Gastrocnemius medialis (tissue), 4 donors: ENCODE measurements around the gene DAAM1. TPM values are rescaled to one million over a fixed set of nuclear protein-coding genes. Genes with fewer than 3 reads are reported as not detected.

Experiments used
- ATAC-seq, 2 donors: fragments of 150-250 bp; one replicate each; pipeline ENCODE4 v1.9.1; 2016
- DNase-seq, 2 donors: peaks; one replicate each; pipeline ENCODE4 v3.0.0-alpha.2; 2019
- H3K27ac ChIP-seq, 4 donors: fragments of 200-600 bp; sonication (generic); 1 replicate in 1 of 4; 2 replicates in 3 of 4; pipeline ENCODE4 v1.5.1; 2016 to 2018; ENCODE audit warnings: mild to moderate bottlenecking in 2 of 4, moderate library complexity in 1 of 4
- H3K27me3 ChIP-seq, 3 donors: fragments of 200-600 bp; sonication (generic) in 2 of 3; 1 replicate in 1 of 3; 2 replicates in 2 of 3; pipeline versions ENCODE4 v1.5.1 to v1.6.0; 2016 to 2019; ENCODE audit warnings: mild to moderate bottlenecking in 1 of 3, moderate library complexity in 1 of 3
- H3K36me3 ChIP-seq, 2 donors: fragments of 200-600 bp; sonication (generic) in 1 of 2; one replicate each; pipeline ENCODE4 v1.5.1; 2017 to 2018
- H3K4me1 ChIP-seq, 2 donors: fragments of 200-600 bp; sonication (generic) in 1 of 2; one replicate each; pipeline ENCODE4 v1.5.1; 2016 to 2017; ENCODE audit warnings: mild to moderate bottlenecking in 2 of 2
- H3K4me3 ChIP-seq, 4 donors: fragments of 200-600 bp; sonication (generic) in 3 of 4; 1 replicate in 1 of 4; 2 replicates in 3 of 4; pipeline ENCODE4 v1.5.1; 2016 to 2019; ENCODE audit warnings: mild to moderate bottlenecking in 2 of 4
- H3K9me3 ChIP-seq, 3 donors: fragments of 200-600 bp; sonication (generic) in 2 of 3; 1 replicate in 1 of 3; 2 replicates in 2 of 3; pipeline ENCODE4 v1.5.1; 2016 to 2019
- POLR2A ChIP-seq, 2 donors: fragments of 450-650 bp; IDR thresholded peaks; one replicate each; pipeline ENCODE4 v1.6.1; 2017; ENCODE audit warnings: antibody characterized with exemption in 2 of 2, mild to moderate bottlenecking in 2 of 2, moderate library complexity in 2 of 2
- in situ Hi-C, 4 donors: fragments of 200-750 bp; cut with MboI; loops; one replicate each; pipeline versions ENCODE4 v1.15.0 to v1.8.0; 2017; ENCODE audit warnings: low sequenced_read_pairs in 4 of 4
- intact Hi-C: fragments of 100-400 bp; cut with DNase I; formaldehyde crosslinking; loops from one replicate; pipeline ENCODE4 v1.15.1; 2023; ENCODE audit warnings: low total_unique reads
- total RNA-seq, 4 donors: library from RNA; depleted of rRNA; stranded (reverse); fragments of >200 nt; gene quantifications; one replicate each; pipeline versions ENCODE4 v1.1.0 to v1.2.3, GENCODE V29; 2016
- TF ChIP-seq, protein P1 (sequence below), 5 experiments: fragments of 450-650 bp in 3 of 5; fragments of 200-600 bp in 2 of 5; sonication (generic) in 2 of 5; IDR thresholded peaks in 4 of 5; conservative IDR thresholded peaks in 1 of 5; 1 replicate in 4 of 5; 2 replicates in 1 of 5; pipeline ENCODE4 v1.5.1; 2016 to 2019; ENCODE audit warnings: antibody characterized with exemption in 5 of 5, mild to moderate bottlenecking in 3 of 5, moderate library complexity in 3 of 5

Gene DAAM1
- total RNA-seq, 4 donors from 2014 or later: 4.4 to 13.9 (median 6.4) TPM

DNA sequence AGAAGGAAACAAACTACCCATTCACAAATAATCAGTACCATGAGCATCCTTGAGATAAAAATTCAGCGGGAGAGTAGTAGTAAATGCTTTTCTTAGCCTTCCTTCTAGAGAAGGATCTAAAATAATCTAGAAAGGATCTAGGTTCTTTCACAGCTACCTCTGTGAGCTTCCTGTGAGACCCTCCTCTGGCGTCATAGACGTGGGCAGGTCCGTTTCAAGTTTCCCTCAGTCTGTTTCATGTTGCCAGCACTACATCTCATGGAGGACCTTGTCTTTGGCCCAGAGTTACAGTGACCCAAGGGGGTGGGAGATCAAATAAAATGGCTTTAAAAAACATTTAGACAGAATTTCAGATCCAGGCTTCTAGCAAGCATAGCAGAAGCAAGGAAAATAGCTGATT, 13.6 kb downstream of the DAAM1 start:
- DNase-seq (no peak), ATAC-seq (no peak)

DNA sequence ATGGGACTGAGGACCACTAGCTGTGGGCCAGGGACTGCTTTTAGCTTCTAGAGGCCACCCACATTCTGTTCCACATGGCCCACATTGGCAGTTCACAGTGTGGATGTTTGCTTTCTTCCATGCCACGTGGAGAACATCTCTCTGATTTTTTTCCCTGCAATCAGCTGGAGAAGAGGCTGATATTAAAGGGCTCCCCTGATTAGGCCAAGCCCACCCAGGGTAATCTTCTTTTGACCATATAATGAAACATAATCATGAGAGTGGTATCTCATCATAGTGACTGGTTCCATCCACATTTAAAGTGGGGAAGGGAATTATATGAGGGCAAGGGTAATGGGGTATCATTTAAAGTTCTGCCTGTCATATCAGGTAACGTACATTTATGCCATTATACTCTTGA, 15.8 kb downstream of the DAAM1 start:
- in situ Hi-C loops (no loop called here), intact Hi-C loops (no loop called here)
- no peaks in the 10 kb centered on the region for H3K36me3 ChIP-seq
- no peaks in the 10 kb centered on the region for H3K9me3 ChIP-seq
- H3K27ac ChIP-seq: no peak overlapping the region
- H3K27me3 ChIP-seq: no peaks in the 10 kb centered on the region
- peaks cover 0 to 3% of the 10 kb centered on the region in 2 donors for H3K4me1 ChIP-seq
- TF ChIP-seq, protein P1, sequence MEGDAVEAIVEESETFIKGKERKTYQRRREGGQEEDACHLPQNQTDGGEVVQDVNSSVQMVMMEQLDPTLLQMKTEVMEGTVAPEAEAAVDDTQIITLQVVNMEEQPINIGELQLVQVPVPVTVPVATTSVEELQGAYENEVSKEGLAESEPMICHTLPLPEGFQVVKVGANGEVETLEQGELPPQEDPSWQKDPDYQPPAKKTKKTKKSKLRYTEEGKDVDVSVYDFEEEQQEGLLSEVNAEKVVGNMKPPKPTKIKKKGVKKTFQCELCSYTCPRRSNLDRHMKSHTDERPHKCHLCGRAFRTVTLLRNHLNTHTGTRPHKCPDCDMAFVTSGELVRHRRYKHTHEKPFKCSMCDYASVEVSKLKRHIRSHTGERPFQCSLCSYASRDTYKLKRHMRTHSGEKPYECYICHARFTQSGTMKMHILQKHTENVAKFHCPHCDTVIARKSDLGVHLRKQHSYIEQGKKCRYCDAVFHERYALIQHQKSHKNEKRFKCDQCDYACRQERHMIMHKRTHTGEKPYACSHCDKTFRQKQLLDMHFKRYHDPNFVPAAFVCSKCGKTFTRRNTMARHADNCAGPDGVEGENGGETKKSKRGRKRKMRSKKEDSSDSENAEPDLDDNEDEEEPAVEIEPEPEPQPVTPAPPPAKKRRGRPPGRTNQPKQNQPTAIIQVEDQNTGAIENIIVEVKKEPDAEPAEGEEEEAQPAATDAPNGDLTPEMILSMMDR (IDR thresholded peaks at IDR 0.05 in 4 of 5, conservative IDR thresholded peaks at IDR 0.05 in 1 of 5): no peak
- no peak for TF ChIP-seq POLR2A (IDR thresholded peaks at IDR 0.05)
- no peak for ATAC-seq
- no peak overlapping the region for H3K4me3 ChIP-seq
- no peak for DNase-seq

More for the DNA sequence above, 13.6 kb downstream of the DAAM1 start:
- in situ Hi-C loops: no loop called here
- intact Hi-C loops: no loop called here
- no peaks in the 10 kb centered on the region for H3K4me1 ChIP-seq
- no peaks in the 10 kb centered on the region for H3K9me3 ChIP-seq
- H3K36me3 ChIP-seq: no peaks in the 10 kb centered on the region
- no peak overlapping the region for H3K4me3 ChIP-seq
- no peaks in the 10 kb centered on the region for H3K27me3 ChIP-seq
- TF ChIP-seq, protein P1 (IDR thresholded peaks at IDR 0.05 in 4 of 5, conservative IDR thresholded peaks at IDR 0.05 in 1 of 5): no peak
- TF ChIP-seq POLR2A (IDR thresholded peaks at IDR 0.05): no peak
- H3K27ac ChIP-seq: no peak overlapping the region

DNA sequence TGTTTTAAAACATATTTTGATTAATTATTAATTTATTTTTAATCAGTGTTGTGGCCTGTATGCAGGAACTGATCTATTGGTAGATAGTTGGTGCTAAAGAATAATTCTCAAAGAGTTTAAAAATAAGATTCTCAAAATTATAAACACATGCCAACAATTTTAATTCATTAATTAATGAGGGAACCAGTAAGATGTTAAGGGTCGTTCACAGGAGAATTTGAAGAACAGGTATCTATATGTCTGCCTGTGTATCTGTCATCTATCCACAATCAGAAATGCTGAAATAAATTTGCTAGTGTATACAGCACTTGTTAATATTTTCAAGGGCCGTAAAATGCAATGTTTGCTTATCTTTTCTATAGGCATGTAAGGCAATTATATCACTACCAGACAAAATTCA, 18.4 kb downstream of the DAAM1 start:
- Histone ChIP-seq H3K27ac (no peak overlapping the region), H3K4me1 (peaks cover 0 to 13% of the 10 kb centered on the region in 2 donors), H3K36me3 (no peaks in the 10 kb centered on the region), H3K27me3 (no peaks in the 10 kb centered on the region), H3K9me3 (no peaks in the 10 kb centered on the region), H3K4me3 (no peak overlapping the region)
- TF ChIP-seq, protein P1 (IDR thresholded peaks at IDR 0.05 in 4 of 5, conservative IDR thresholded peaks at IDR 0.05 in 1 of 5): no peak
- TF ChIP-seq POLR2A (IDR thresholded peaks at IDR 0.05): no peak
- DNase-seq: no peak
- in situ Hi-C loops (no loop called here), intact Hi-C loops (no loop called here)
- no peak for ATAC-seq

DNA sequence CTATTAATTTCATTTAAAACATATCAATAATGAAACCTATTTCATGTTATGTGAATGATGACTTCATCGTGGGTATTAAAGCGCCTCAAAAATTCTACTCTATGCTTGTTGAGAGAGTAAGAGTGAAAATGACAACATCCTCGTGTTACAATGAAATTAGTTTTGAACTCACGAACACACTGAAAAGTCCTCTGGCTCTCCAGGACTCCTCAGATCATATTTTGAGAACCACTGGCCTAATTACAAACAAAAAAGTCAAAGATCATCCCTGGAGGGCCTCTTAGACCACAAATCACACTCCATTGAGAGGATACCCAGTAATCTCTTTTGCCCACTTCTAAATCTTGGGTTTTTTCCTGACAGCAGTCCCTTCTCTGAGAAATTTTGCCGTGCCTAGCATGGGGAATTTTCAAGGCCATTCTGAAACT, 19.1 kb downstream of the DAAM1 start:
- in situ Hi-C loops (no loop called here), intact Hi-C loops (no loop called here)
- DNase-seq (no peak), ATAC-seq (no peak)
- Histone ChIP-seq H3K27ac (no peak overlapping the region), H3K36me3 (no peaks in the 10 kb centered on the region), H3K4me3 (no peak overlapping the region), H3K27me3 (no peaks in the 10 kb centered on the region), H3K9me3 (no peaks in the 10 kb centered on the region), H3K4me1 (peaks cover 3 to 17% of the 10 kb centered on the region in 2 donors)
- TF ChIP-seq POLR2A (IDR thresholded peaks at IDR 0.05): no peak
- TF ChIP-seq, protein P1 (IDR thresholded peaks at IDR 0.05 in 4 of 5, conservative IDR thresholded peaks at IDR 0.05 in 1 of 5): no peak

DNA sequence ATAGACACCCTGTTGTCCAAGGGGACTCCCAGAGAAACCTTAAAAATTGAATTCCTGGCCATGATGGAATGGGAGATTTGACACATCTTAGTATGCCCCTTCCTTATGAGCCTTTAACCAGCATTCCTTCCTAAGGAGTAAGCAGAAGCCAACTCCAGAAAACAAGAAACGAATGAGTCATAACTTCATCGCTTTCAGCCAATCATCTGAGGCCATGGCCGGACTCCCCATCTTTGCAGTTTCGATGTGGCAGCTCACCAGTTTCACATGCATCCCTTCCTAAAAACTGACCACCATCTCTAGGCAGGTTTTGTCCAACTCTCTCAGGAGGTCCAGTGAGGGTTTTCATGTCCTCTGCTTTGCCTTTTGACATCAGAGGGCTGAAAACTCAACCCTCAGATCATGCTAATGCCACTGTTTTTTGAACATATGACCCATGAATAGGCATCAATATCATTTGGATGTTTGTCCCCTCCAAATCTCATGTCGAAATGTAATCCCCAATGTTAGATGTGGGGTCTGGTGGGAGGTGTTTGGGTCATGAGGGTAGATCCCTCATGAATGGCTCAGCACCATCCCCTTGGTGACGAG, 19.9 kb downstream of the DAAM1 start:
- Histone ChIP-seq H3K36me3 (no peaks in the 10 kb centered on the region), H3K9me3 (no peaks in the 10 kb centered on the region), H3K27ac (no peak overlapping the region), H3K4me1 (peaks cover 11 to 25% of the 10 kb centered on the region in 2 donors), H3K4me3 (no peak overlapping the region), H3K27me3 (no peaks in the 10 kb centered on the region)
- no peak for ATAC-seq
- in situ Hi-C loops (no loop called here), intact Hi-C loops (no loop called here)
- no peak for DNase-seq
- no peak for TF ChIP-seq POLR2A (IDR thresholded peaks at IDR 0.05)
- TF ChIP-seq, protein P1 (IDR thresholded peaks at IDR 0.05 in 4 of 5, conservative IDR thresholded peaks at IDR 0.05 in 1 of 5): no peak
